Stimulated activated CD4-positive, alpha-beta T cell treated with anti-CD3 and anti-CD28 coated beads, TNF-alpha, amount 100 ng/mL, for 24 hours (primary cell): ENCODE measurements around the gene SCG5.

ENCODE experiments used
- DNase-seq, 3 experiments: peaks; one replicate each; pipeline ENCODE4 v3.0.0-alpha.2; 2020; ENCODE audit warnings: low read depth in 3 of 3

The SCG5 gene

DNA sequence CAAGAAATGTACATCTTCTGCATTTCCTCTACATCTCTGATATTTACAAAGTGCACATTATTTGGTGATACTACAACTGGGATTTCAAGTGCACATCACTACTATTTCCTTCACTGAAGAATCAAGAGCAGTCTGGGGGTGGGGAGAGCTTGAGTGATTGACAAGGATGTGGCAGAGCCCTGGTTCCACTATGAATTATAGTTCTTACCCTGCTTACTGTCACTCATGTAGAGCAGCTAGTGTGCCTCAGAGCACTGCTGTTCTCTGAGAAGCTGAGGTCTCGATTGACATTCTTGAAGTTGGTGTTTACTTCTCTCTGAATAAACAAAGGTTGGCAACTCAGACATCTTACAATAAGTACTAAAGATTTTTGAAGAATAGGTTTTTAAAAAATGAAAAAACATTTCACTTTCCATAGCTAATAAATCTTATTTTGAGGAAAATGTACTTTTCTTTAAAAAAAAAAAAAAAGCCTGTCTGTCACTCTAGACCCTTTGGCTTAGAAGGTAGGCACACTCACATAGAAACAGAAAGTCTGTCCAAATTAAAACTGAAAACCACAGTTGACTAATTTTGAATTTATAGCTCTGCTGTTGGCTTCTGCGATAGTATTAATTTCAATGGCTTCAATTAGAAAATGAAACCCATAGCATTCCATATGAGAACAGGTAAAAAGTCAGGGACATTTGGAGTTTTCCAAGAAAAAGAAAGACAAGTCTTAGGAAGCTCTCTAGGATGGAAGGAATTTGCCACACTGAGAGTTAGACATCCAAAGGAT, 81.8 kb downstream of the SCG5 start:
- no peak for DNase-seq

- no peak for DNase-seq
These were observed 88.3 kb downstream of the SCG5 start for GRCh38 chr15:32729700-32730395.

DNA sequence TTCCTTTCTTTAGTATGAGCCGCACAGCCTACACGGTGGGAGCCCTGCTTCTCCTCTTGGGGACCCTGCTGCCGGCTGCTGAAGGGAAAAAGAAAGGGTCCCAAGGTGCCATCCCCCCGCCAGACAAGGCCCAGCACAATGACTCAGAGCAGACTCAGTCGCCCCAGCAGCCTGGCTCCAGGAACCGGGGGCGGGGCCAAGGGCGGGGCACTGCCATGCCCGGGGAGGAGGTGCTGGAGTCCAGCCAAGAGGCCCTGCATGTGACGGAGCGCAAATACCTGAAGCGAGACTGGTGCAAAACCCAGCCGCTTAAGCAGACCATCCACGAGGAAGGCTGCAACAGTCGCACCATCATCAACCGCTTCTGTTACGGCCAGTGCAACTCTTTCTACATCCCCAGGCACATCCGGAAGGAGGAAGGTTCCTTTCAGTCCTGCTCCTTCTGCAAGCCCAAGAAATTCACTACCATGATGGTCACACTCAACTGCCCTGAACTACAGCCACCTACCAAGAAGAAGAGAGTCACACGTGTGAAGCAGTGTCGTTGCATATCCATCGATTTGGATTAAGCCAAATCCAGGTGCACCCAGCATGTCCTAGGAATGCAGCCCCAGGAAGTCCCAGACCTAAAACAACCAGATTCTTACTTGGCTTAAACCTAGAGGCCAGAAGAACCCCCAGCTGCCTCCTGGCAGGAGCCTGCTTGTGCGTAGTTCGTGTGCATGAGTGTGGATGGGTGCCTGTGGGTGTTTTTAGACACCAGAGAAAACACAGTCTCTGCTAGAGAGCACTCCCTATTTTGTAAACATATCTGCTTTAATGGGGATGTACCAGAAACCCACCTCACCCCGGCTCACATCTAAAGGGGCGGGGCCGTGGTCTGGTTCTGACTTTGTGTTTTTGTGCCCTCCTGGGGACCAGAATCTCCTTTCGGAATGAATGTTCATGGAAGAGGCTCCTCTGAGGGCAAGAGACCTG, 89.5 kb downstream of the SCG5 start:
- DNase-seq, result no peak

- DNase-seq, result no peak
These were observed 91.2 kb downstream of the SCG5 start for GRCh38 chr15:32732574-32733157.

DNA sequence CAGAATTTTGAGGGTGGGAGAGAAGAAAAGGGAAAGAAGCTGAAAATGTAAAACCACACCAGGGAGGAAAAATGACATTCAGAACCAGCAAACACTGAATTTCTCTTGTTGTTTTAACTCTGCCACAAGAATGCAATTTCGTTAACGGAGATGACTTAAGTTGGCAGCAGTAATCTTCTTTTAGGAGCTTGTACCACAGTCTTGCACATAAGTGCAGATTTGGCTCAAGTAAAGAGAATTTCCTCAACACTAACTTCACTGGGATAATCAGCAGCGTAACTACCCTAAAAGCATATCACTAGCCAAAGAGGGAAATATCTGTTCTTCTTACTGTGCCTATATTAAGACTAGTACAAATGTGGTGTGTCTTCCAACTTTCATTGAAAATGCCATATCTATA, 91.8 kb downstream of the SCG5 start:
- no peak for DNase-seq

DNA sequence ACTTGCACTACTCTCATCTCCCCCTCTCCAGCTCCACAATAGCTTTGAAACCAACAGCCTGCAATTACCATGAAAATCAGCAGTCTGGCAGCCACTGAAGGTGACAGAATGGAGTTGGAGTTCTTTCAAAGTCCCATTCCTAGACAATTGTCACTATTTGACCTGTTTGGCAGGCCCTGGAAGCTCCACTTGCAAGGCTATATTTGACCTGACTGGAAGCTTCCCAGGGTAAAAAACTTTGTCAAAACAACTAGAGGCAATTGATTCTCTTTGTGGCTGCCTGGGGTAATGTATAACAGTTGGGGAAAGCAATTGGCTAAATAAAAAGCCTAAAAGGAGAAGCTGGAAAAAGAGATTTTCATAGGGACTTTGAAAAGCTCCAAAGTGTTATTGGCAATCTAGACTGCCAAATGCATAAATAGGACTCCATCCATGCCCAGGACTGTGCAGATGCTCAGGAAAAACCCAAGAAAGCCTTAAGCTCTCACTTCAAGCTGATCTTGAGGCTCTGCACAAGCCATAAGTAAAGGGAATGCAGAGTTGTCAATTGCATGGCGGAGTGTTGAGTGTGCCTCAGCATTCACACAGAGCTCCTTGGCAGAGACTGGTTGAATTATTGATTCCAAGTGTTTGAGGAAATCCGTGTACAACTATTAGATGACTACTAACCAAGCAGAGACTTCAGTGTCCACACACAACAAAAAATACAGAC, 94.6 kb downstream of the SCG5 start:
- no peak for DNase-seq

GRCh38 chr15:32736701-32737061, 95.2 kb downstream of the SCG5 start:
- DNase-seq, result no peak

- DNase-seq, result no peak
These were observed 95.8 kb downstream of the SCG5 start for GRCh38 chr15:32737304-32737703.

GRCh38 chr15:32738666-32739065, 97.2 kb downstream of the SCG5 start:
- DNase-seq, result no peak

GRCh38 chr15:32739522-32740063, 98.1 kb downstream of the SCG5 start:
- DNase-seq, result no peak

DNA sequence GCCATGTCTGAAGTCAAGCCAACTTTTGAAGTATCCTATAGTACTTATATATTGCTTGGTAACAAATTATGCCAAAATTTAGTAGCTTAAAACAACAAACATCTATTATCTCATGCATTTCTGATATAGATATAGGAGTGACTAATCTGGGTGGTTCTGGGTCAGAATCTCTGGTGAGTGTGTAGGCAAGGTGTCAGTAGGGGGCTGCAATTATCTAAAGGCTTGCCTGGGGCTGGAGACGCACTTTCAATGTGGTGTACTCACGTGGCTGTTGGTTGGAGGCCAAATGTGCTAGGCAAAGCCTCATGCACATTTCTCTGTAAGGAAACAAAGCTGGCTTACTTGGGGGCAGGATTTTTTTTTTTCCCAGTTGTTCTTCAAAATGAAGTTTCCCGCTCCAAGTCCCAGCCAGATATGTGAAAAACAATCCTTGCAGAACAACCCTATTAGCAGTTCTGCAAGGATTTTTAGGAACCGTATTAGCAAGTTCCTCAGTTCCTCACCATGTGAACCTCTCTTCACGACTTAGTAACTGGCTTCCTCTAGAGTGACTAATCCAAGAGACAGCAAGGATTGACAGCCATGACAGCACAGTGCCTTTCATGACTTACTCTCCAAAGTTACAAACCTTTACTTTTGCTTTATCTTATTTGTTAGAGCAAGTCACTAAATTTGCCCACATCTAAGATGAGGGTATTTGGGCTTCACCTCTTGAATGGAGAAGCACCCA, 102.1 kb downstream of the SCG5 start:
- DNase-seq, result no peak

- DNase-seq, result no peak
These were observed 104.8 kb downstream of the SCG5 start for GRCh38 chr15:32746116-32746857.
